AG20443 (cell line): Measurements from ENCODE around the gene TMEM266.

Source experiments
- DNase-seq: peaks from one replicate; pipeline ENCODE4 v3.0.0; 2012; ENCODE audit warnings: low spot score, mixed read lengths

TMEM266 gene

GRCh38 chr15:76239786-76240185, 180.0 kb downstream of the TMEM266 start:
- no peak for DNase-seq

- no peak for DNase-seq
These were observed 185.4 kb downstream of the TMEM266 start for GRCh38 chr15:76245072-76245610.

- DNase-seq, result no peak
These were observed 191.9 kb downstream of the TMEM266 start for GRCh38 chr15:76251717-76252116.

GRCh38 chr15:76252249-76252648, 192.5 kb downstream of the TMEM266 start:
- DNase-seq, result no peak

- DNase-seq, result no peak
These were observed 194.1 kb downstream of the TMEM266 start for GRCh38 chr15:76253691-76254473.
